ENCODE measurements around the gene RGS16.

Gene RGS16

DNA sequence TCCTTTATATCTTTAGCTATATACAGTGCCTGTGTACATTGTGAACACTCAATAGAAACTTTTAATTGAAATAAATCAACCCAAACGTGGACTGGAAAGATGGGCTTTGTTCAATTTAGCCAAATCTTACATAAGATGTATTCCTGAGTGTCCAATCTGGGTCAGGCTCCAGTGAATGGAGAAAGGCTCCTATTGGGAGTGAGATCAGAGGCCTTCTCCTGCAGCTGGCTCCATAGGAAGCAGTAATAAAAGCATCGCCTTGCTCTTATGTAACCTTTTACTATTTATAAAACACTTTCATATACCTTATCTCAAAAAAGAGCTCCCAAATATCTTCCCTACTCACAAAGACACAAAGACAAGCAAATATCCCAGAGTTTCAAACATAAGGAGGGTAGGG lies 24.9 kb upstream of the RGS16 start:
- DNase-seq = no peak

DNA sequence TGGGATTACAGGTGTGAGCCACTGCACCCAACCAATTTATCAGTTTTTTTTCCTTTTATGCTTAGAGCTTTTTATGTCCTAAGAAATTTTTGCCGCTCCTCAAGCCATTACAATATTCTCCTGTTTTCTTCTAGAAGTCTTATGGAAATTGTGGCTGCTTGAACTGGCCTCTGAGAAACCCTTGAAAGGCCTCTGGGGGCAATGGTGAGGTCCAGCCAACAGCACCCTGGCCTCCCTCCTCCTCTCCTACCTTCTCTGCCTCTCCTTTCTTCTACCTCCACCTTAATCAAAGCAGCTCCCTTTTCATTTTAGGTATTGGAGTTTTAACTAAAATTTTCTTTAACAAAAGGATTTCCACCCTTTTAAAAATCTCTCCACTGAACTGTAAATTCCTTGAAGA lies 24.5 kb upstream of the RGS16 start:
- DNase-seq = no peak

DNA sequence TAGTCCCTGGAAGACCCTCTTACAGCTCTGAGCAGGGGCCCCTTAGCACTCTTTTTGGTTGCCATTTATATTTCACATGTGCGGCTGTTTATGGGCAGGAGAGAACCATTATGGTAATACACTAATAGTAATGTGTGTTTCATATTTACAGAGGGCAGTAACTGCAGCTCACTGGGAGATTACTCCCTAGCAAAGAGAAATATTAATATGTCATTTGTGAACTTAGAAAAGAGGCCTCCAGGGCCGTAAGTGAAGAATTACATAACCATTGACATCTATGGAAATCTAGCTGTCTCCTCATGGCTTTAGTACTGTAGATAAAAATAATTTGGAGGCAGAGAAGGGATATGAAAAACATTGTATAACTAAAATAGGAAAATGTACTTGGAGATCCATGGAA lies 23.4 kb upstream of the RGS16 start:
- DNase-seq = no peak

DNA sequence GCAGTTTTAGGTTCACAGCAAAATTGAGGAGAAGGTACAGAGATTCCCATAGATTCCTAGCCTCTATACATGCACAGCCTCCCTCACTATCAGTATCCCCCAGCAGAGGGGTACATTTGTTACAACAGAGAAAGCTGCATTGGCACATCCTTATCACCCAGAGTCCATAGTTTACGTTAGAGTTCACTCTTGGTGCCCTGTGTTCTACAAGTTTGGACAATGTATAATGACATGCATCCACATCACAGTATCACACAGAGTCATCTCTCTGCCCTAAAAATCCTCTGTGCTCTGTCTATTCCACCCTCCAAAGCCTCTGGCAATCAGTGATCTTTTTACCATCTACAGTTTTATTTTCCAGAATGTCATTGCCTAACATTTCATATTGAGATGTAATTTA lies 22.3 kb upstream of the RGS16 start:
- DNase-seq = no peak

DNA sequence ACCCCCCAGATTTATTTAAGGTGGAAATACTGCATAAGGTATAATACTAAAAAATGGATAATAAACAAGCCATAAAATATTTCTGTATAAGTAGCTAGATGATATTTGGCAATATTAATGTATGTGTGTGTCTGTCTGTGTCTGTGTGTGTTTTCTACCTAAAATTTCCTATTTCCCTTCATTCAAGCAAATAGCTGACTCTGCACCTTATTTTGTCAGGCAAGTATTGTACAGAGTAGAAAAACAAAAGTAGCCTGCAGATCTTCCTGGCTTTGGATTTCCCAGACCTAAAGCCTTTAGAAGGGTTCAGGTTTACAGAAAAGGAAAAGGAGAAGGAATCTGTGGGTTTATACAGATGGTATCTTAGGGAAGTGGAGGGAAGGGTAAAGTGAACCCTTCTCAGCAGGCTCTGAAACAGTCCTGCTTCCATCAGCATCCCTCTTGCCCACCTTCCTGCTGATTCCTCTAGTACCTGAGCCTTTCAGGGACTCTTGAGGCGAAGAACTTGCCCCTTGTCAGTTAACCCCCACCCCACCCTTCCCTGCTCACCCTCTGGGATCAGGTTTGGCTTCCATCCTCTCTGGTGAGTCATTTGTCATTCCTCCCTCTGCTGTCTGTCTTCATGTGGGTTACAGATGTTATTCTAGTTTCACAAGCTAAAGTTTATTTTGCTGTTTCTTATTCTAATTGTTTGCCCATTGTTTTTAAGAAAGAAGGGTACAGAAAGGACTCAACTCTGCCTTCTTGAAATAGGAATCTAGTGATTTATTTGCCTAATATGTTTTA lies 21.7 kb upstream of the RGS16 start:
- DNase-seq = no peak

DNA sequence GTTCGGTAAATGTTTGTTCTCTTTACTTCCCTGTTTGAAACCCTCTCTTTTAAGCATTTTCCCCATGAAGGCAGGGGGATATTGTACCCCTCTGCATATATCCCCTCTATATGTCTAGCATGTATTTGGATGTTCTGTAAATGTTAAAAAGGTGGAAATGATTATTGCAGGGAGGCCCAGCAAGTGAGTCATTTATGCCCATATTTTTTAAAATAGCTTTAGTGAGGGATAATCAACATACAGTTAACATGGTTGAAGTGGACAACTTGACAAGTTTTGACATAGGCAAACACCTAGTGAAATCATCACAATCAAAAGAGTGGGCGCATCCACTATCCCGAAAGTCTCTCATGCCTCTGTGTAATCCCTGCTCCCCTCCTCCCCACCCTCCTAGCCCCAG lies 20.8 kb upstream of the RGS16 start:
- no peak for DNase-seq

DNA sequence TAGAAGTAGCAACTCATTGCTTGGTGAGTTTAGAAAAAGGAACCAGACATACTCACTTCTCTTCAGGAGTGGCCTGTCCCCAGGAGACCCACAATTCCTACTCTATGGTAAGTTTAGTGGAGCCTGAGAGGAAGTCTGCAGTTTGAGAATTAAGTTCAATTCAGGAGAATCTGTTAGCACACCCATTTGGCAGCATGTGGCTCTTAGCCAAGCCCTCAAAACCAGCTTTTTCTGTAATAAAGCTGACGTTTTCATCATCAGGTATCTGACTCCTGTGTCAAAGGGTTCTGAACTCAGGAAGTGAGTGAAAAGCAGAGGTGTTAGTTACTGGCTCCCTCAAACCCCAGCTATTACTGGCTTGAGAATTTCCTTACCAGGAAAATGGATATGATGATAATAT lies 20.4 kb upstream of the RGS16 start:
- no peak for DNase-seq

DNA sequence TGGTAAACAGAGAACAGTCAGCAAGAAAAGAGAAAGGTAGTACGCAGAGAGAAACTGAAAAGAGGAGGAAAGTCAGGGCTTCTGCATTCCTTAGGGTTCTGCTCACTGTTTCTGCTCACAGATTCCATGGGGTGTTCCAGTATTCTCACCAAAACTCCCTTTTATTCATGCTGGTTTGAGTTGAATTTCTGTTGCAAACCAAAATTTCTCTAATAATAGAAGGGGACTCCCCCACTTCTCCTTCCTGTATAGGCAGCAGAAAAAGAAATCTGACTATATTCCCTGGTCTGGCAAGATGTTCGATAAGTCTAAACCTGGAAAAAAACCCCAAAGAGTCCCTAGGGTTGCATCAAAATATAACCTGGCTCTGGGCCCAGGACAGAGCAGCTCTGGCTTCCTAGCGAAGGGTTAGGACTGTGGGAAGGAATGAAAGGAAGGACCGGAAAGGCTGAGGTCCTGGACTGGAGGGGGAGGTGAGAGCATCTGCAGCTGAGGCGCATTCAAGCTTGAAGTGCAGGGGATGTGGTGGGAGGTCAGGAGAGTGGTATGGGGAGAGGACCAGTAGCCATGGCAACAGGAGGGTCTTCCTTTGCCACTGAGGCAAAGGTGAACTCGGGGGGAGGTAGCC lies 18.8 kb upstream of the RGS16 start:
- DNase-seq = no peak

DNA sequence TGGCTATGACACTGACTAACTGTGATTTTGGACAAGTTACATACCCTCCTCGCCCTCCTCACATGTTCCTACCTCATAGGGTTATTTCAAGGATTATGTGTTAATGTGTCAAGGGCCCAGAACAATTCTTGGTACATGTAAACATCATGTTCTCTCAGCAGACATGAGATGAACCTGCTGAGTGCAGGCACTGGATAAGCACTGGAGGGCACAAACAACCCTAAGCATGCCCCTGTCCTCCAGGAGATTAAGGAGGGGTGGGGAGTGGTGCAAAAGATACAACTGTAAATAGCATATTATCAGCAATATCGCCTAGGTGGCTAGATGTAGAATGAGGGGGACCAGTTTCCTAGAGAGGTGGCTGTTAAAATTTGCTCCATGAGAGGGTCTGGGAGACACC lies 17.7 kb upstream of the RGS16 start:
- no peak for DNase-seq

DNA sequence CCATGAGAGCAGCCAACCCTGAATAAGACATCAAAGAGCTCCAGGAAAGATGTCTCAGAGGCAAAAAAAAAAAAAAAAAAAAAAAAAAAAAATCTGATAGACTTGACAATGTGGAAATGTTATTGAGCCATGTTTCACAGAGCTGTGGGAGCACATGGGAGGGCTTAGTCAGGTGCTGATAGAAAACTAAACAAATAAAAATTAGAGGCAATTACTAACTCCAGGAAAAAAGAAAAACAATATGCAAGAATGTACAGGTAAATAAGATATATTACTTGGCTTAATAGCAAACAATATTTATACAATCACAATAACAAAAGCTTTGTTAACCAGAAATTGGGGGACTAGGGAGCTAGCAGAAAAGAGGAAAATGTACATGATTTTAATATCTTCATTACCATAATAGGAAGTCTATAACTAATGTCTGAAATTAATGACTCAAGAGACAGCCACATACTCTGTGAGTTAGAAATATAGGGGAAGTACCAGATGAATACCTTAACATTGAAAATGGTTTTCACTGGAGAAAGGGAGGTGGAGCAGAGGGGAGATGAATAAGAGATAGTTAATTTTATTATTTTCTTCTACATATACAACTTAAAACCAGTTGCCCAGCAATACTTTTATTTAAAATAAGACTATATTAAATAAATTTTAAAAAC lies 16.9 kb upstream of the RGS16 start:
- no peak for DNase-seq

DNA sequence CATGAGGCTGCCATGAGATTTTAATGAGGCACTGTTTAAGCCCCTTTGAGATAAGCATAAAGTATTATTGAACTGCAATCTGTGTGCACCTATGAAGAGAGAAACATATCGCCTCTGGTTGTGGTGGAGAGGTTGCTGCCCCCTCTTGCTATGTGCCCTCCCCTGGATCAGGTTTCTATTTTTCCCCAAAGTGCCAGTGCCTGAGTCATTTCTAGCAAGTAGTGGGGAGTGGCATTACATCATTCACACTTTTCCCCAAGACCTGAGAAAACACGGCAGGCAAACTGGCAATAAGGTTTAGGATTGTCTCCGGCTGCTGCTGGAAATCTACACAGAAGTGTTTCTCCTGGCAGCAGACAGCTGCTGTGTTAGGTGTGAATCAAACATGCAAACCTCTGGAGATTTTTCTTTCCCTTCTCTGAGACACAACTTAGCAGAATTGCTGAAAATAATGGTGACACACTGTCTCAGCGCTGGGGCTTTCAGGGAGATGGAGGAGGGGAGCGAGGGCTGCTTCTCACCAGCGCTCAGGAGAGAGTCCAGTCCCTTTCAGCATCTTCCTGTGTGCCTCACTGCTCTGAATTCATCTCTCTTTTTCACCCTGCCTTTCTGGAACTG lies 13.7 kb upstream of the RGS16 start:
- no peak for DNase-seq

DNA sequence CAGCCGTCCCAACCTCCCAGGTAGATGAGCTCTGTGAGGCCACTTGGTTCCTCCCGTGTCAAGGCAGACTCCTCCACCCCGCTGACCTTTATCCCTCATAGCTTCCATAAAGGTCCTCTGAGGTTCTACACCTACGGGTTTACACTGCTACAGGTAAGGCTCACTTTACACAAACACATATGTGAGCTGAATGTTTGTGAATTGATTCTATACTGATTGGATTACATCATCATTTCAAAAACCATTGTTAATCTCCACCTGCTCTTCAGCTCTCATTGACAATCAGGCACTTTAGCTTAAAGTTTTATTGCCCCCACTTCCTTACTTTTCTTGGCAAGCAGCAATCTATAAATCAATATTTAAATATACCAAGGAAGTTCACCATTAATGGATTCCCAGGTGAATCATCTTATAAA lies 12.8 kb upstream of the RGS16 start:
- DNase-seq = no peak

DNA sequence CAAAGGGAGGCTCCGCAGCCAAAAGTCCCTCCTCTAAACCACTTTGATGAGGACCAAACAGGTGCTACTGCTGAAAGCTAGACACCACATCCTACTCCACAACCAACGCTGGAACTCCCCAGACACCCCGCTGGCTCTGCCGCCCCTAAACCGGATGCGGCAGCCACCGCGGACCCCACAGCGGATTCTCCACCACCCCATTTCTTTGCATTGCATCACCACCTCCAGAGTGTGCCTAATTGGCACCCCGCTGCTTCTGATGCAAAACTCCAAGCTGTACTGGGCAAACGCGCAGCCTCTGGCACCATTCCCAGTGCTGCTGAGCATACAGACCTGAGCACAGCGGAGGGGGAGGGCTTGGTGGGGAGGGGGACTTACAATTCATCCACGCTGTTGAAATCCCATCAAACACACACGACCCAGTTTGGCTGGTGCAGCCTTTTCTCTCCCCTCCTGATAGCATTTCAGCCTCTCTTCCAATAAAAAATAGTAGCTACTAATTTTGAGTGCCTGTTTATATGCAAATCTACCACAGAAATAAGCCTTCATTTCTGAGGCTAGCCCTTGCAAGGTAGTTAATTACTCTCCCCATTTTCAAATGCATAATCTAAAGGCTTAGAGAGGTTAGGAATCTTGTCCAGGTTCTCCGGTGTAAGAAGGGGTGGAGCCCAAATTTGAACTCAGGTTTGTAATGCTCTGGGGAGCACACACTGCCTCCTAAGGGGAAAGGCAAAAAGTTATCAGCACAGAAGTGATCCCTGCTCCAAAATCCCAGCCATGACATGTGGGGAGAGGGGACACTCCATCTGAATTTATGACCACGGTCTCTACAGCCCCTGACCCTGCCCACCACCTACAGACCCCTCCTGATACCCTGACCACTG lies 12.2 kb upstream of the RGS16 start:
- peak; percentile 88 for DNase-seq

DNA sequence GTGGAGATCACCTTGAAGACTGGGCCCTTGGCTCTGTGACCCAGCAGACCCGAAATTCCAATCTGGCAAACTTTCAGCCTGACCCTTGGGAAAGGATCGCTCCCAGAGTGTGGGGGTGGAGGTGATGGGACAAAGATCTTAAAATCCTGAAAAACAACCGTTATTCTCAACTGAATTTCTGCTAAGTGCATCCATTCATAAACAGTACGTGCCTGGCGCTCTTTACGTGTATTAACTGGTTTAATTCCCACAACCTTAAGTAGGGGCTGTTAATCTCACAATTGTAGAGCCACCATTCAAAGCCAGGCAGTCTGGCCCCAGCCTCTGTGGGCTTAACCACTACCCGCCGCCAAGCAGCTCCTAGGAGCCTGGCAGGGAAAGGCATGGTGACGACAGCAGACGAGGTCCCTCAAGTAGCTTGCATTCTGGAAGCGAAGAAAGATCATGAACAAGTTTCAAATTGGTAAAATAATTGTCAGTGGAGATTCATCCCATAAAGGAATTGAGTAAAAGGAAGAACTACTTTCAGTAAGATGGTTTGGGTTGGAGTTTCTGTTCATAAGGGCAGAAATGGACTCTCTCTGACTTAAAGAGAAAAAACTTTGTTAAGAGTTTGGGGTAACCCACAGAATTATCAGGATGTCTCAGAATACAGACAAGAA lies 11.4 kb upstream of the RGS16 start:
- peak; percentile 33 for DNase-seq

DNA sequence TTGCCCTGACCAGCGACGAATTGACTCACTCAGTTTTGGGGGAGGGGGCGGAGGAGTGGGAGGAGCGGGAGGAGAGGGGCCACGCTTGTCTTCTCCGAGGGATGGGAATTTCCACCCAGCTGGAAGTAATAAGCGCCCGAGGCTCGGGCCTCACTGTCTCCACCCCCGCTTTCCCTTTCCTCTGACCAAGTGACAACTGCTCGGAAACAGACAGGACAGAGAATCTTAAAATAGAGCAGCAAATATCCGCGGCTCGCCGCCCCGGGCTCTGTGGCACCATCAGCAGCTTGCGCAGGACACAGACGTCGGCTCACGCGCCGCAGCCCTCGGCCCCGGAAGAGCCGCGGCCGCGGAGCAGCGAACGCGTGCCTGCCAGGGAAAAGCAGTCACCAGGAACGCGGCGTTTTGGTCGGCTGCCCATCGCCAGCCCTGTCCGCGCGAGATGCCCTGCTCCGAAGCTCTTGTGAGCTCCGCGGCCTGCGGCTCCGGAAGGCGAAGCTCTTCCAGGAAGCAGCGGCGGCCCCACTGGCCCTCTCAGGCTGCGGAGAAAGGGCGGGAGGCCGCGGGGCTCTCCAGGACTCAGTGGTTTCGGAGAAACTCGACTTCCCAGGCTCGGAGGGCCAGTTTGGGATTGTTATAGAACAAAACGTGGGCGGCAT lies 10.7 kb upstream of the RGS16 start:
- peak; percentile 72 for DNase-seq

DNA sequence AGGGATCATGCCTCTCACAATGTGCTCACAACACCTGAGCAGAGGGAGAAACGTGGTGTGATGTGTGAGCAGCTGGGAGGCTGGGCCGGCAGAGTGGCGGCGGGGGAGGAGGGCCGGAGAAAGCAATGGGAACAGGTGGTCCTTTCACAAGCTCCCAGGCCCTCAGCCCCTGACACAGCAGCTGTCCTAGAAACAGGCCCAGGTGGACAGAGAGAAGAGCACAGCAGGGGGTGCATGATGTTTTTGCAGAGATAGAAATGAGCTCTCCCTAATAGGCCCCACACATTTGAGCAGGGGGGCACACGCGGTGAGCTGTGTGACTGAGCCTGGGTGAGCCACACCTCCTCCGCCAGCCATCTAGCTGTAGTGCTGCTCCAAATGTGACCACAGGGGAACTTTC lies 7.6 kb upstream of the RGS16 start:
- DNase-seq = no peak

DNA sequence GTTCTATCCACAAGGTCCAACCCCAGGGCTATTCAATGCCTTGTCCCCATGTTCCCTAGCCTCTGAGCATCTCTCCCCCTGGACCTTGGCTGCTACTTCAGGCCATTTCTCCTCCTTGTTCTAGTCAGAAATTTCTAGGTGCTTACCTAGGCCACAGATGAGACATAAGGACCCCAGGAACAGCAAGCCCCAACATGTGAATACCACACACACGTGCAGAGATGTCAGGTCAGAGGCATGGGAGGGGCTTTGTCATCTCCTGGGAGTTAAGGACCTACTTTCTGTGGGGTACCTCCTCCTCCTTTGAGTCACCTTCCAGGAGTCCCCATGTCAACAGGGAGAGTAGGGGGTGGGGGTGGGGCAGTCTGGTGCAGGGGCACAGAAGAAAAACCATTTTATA lies 7.1 kb upstream of the RGS16 start:
- no peak for DNase-seq

DNA sequence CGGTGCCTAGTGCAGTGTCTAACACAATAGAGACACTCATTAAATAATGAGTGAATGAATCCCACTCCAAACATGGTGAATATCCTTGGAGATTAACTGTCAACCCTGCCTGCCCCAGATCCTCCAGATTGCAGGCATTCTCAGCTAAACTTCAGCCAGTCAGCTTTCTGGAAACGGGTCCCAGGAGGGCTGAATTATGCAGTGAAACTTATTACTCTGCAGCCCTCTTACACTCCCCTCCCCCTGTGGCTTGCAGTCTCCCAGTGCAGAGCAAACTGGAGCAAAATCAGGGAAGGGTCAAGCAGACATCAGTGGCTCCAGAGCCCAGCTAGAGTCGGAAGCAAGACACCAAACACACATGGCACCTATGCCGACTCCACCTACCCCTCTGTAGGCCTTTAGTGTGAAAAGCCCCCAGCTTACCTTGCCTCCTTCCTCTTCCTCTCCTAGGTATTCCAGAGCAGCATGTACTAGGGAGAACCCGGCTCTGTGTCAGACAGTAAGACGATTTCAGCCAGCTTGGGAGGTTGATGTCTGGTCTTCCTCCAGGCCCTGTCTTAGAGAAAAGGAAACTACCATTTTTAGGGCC lies 6.5 kb upstream of the RGS16 start:
- DNase-seq = no peak

DNA sequence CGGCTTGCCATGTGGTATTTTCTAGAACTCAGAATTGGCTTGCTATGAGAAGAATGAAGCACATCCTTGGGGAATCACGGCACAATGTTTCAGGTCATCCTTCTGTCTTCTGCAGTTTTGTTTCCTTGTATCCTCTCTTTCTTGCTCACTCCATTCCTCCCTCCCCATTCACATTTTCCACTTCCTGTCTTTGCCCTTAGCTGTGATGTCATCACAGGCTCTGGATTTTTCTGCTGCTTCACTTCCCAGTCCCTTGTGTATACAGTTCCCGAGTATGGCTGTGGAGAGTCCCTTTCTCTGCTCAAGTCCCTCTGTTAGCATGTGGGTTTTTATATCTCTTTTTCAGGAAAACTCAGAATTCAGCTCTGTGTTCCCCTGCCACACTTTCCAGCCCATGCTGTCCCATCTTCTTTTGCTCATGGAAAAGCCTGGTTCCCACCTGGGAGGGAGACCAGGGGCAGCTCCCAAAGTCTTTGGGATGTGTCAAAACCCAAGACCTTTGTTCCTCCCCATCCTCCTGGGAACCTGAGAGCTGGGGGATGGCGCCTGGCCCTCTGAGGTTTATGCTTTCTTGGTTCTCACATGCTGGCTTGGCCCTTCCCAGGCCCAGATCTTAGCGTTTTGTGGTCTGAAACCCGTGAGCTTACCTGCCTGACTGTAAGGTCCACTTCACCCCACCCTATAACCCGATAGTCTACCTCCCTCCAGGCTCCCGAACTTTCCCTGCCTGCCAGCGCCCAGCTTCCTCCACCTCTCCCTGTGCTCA lies 4.8 kb upstream of the RGS16 start:
- no peak for DNase-seq

DNA sequence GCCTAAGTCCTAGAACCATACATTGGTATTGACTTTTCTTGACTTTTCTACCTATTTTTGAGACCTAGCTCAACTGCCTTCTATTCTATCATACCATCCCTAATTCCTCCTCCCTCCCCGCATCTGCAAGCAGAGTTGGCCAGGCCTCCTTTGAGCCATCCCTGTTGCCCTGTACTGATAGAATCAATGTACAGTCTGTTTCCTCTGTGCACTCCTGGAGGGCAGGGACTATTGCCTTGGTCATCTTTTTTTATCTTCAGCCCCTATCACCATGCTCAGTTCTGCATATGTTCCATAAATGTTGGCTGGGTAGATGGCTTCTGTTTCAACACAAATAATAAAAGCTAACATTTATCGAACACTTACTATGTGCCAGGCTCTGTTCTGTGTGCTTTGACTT lies 4.0 kb upstream of the RGS16 start:
- no peak for DNase-seq

DNA sequence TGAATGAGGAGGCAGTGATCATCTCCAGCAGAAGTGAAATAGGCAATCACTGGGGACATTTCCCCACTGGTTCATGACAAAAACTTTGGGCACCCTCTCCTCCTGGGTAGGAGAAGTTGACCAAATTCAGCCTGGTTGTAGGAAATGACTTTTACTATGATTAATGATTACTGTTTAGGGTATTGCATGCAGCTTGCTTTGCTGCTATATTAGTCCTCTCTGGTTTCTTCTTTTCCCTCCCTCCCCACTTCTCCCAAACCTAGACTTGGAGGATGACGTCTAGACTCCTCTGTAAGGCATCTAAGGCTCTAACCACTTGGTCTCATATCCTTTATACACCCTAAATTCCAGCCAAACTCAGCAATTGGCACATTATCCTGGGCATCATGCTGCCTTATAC lies 3.4 kb upstream of the RGS16 start:
- DNase-seq = no peak

Measured in NK-92 treated with Interleukin-12 subunit alpha and Interleukin-12 subunit beta, amount 100 ng/mL, for 24 hours (cell line).